Pancreas (tissue), 10 donors: ENCODE measurements around the gene MS4A8. TPM values are rescaled to one million over a fixed set of nuclear protein-coding genes. Genes with fewer than 3 reads are reported as not detected.
"Not testable (repeated sequence)": the region's sequence is repeated elsewhere in the genome, so short reads cannot be mapped to it uniquely, and the experiment has no call there.

Experiments
- ATAC-seq, 4 donors: fragments of 200-7000 bp; cut with Tn5 transposase; one replicate each; pipeline versions ENCODE4 v1.8.0 to v1.9.1; 2020; ENCODE audit warnings: mild to moderate bottlenecking in 4 of 4, moderate library complexity in 4 of 4
- DNase-seq, 6 donors: peaks; one replicate each; pipeline ENCODE4 v3.0.0-alpha.2; 2020
- FAIRE-seq: peaks from 2 replicates; lab custom pipeline; 2012; peaks lifted over from hg19 to GRCh38; lab: Jason Lieb, UNC
- H3K27ac ChIP-seq, 4 donors: fragments of 200-600 bp; sonication (generic); 1 replicate in 3 of 4; 2 replicates in 1 of 4; pipeline versions ENCODE4 v1.5.0 to v1.8.0; 2020
- H3K27me3 ChIP-seq, 4 donors: fragments of 200-600 bp; one replicate each; pipeline ENCODE4 v1.8.0; 2021
- H3K36me3 ChIP-seq, 3 donors: fragments of 200-600 bp; sonication (generic) in 1 of 3; one replicate each; pipeline versions ENCODE4 v1.5.0 to v1.8.0; 2020 to 2021
- H3K4me1 ChIP-seq, 3 donors: fragments of 200-600 bp; one replicate each; pipeline ENCODE4 v1.8.0; 2021
- H3K4me3 ChIP-seq, 4 donors: fragments of 200-600 bp; sonication (generic) in 2 of 4; one replicate each; pipeline versions ENCODE4 v1.5.0 to v1.8.0; 2020 to 2021
- H3K9me3 ChIP-seq, 4 donors: fragments of 200-600 bp; one replicate each; pipeline ENCODE4 v1.8.0; 2021
- WGBS, 2 donors: extraction: QIAGEN DNeasy Blood & Tissue Kit; methylation state at CpG; one replicate each; pipeline ENCODE4 v1.1.7; 2013; 5-methylcytosine and 5-hydroxymethylcytosine counted together
- intact Hi-C, 3 donors: fragments of 100-400 bp; cut with DNase I; formaldehyde crosslinking; loops; one replicate each; pipeline versions ENCODE4 v1.11.1 to v1.14.2; 2022
- polyA plus RNA-seq, 2 donors: library from polyadenylated mRNA; stranded (reverse); fragments of 200-250 nt; gene quantifications; one replicate each; pipeline ENCODE4 v1.2.3, GENCODE V29; 2013
- total RNA-seq, 6 donors: library from RNA; stranded (reverse); fragmentation: NEBNext Ultra II Directional in 4 of 6; extraction: Animal tissue kit (Norgen Biotek cat#: 25700) in 4 of 6; gene quantifications; one replicate each; pipeline versions ENCODE4 v1.2.1 to v1.2.4, GENCODE V29; 2021 to 2023
- TF ChIP-seq, protein P1 (sequence below), 4 donors: fragments of 200-600 bp; sonication (generic) in 3 of 4; IDR thresholded peaks; one replicate each; pipeline versions ENCODE4 v1.5.0 to v1.8.0; 2021; ENCODE audit warnings: antibody characterized with exemption in 4 of 4
- donor health status: healthy with polysubstance abuse.
- donor health status: DM: no; HTN: no; CAD: no; lungs with moderate emphysema.
- donor health status: DM: no; HTN: no; CAD: no.
- donor health status: control.
- donor health status: control.
- donor health status: Bipolar disorder and iron deficiency.
- donor health status: DM: yes; HTN: yes; CAD: no.
- donor health status: DM: no; HTN: no; CAD: no.
- donor health status: DM: no; HTN: no; CAD: no.
- donor health status: DM: yes; HTN: yes; CAD: no.

Gene MS4A8
- total and polyA plus RNA-seq, 8 donors, result 0.56 to 4.2 (median 1.7) TPM

DNA sequence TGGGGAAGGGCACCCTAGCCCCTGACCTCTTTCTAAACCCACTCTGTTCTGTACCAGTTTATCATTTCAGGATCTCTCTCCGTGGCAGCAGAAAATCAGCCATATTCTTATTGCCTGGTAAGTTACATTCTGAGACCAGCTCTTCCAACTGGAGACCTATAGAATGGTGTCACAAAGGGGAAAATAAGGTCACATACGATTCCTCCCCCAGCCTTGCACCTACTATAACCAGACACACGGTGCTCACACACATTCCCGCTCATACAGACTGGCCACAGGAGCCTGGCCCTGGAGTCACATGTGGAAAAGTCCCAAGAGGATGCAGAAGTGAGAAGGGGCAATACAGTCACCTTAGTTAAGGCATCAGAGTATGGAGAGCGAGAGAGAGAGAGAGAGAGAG lies 7.5 kb downstream of the MS4A8 start:
- TF ChIP-seq, protein P1, sequence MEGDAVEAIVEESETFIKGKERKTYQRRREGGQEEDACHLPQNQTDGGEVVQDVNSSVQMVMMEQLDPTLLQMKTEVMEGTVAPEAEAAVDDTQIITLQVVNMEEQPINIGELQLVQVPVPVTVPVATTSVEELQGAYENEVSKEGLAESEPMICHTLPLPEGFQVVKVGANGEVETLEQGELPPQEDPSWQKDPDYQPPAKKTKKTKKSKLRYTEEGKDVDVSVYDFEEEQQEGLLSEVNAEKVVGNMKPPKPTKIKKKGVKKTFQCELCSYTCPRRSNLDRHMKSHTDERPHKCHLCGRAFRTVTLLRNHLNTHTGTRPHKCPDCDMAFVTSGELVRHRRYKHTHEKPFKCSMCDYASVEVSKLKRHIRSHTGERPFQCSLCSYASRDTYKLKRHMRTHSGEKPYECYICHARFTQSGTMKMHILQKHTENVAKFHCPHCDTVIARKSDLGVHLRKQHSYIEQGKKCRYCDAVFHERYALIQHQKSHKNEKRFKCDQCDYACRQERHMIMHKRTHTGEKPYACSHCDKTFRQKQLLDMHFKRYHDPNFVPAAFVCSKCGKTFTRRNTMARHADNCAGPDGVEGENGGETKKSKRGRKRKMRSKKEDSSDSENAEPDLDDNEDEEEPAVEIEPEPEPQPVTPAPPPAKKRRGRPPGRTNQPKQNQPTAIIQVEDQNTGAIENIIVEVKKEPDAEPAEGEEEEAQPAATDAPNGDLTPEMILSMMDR (IDR thresholded peaks at IDR 0.05), result no peak

DNA sequence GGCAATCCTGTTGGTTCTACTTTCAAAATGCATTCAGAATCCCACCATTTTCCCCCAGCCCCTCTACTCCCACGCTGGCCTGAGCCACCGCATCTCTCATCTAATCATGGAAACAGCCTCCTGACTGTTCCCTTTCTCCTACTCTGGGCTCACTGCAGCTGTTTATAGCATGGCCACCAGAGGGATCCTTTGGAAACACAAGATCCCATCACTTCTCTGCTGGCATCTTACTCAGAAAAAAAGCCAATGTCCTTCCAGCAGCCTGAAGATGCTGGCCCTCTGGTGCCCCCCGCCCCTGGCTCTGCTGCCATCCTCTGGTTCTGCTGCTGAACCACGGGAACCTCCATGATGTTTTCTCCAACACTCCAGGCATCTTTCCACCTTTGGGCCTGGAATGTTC lies 11.1 kb downstream of the MS4A8 start:
- TF ChIP-seq, protein P1 (IDR thresholded peaks at IDR 0.05), result no peak
- no peaks in the 10 kb centered on the region for H3K36me3 ChIP-seq
- H3K4me3 ChIP-seq, result no peak overlapping the region
- H3K27ac ChIP-seq, result no peak overlapping the region
- 84 to 85% methylated on average over 4 of the region's 4 CpGs for WGBS, 2 donors
- ATAC-seq, result no peak
- H3K27me3 ChIP-seq, result no peaks in the 10 kb centered on the region
- DNase-seq, result no peak
- H3K4me1 ChIP-seq, result no peaks in the 10 kb centered on the region
- FAIRE-seq, result no peak
- intact Hi-C loops, result no loop called here
- H3K9me3 ChIP-seq, result no peaks in the 10 kb centered on the region

More for the DNA sequence above, 7.5 kb downstream of the MS4A8 start:
- no peak for ATAC-seq
- H3K27me3 ChIP-seq, result no peaks in the 10 kb centered on the region
- H3K4me3 ChIP-seq, result no peak overlapping the region
- no peaks in the 10 kb centered on the region for H3K9me3 ChIP-seq
- DNase-seq, result no peak
- H3K4me1 ChIP-seq, result no peaks in the 10 kb centered on the region
- H3K36me3 ChIP-seq, result no peaks in the 10 kb centered on the region
- H3K27ac ChIP-seq, result no peak overlapping the region
- no peak for FAIRE-seq
- 85 to 90% methylated on average over 5 of the region's 5 CpGs for WGBS, 2 donors
- intact Hi-C loops, result loop anchor here in 1 of 3 donors (10.0 kb wide), 1 partner anchor 48 kb away; the partner anchor contains the start of gene MS4A15

DNA sequence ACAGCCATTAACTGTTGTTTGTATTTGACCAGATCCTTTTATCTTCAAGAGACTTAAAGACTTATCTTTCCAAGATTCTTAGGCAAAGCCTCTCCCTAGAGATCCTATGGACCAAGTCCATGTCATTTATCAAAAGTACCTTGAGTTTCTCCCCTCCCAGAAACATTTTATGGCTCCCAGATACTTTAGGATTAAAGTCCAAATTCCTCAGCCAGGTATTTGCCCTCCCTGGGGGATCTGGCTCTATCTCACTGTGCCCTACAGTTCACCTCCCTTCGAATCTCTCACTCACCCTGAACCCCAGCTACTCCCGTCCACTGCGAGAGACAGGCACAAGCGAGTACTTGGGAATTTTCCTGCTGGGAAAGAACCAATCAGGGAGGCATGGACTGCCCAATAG lies 11.9 kb downstream of the MS4A8 start:
- peak in 1 of 6 donors; percentile 29 for DNase-seq
- Histone ChIP-seq H3K9me3 (no peaks in the 10 kb centered on the region), H3K4me3 (no peak overlapping the region), H3K4me1 (no peaks in the 10 kb centered on the region), H3K27me3 (no peaks in the 10 kb centered on the region), H3K27ac (no peak overlapping the region), H3K36me3 (no peaks in the 10 kb centered on the region)
- intact Hi-C loops, result no loop called here
- peak in 3 of 4 donors; percentile 47 to 80 (median 78) for ATAC-seq
- no peak for FAIRE-seq
- WGBS, 2 donors, result 63 to 64% methylated on average over 4 of the region's 4 CpGs
- TF ChIP-seq, protein P1 (IDR thresholded peaks at IDR 0.05), result no peak

GRCh38 chr11:60713423-60713822 lies 14.0 kb downstream of the MS4A8 start:
- H3K9me3 ChIP-seq, DNase-seq, H3K27ac ChIP-seq, H3K27me3 ChIP-seq, H3K4me3 ChIP-seq, intact Hi-C loops, H3K36me3 ChIP-seq, FAIRE-seq, ATAC-seq, H3K4me1 ChIP-seq: not testable (repeated sequence)
- 83% methylated on average over 6 of the region's 6 CpGs for WGBS, 2 donors

- Histone ChIP-seq H3K9me3 (no peaks in the 10 kb centered on the region), H3K4me3 (no peak overlapping the region), H3K4me1 (no peaks in the 10 kb centered on the region), H3K27me3 (no peaks in the 10 kb centered on the region), H3K36me3 (no peaks in the 10 kb centered on the region), H3K27ac (no peak overlapping the region)
- TF ChIP-seq, protein P1 (IDR thresholded peaks at IDR 0.05), result no peak
- FAIRE-seq, result no peak
- intact Hi-C loops, result no loop called here
- 79 to 84% methylated on average over 5 of the region's 5 CpGs for WGBS, 2 donors
- no peak for ATAC-seq
- DNase-seq, result no peak
These were observed 18.5 kb downstream of the MS4A8 start for GRCh38 chr11:60717956-60718355.
